PC-3 (cell line): Measurements from ENCODE around the gene CST6. TPM values are rescaled to one million over a fixed set of nuclear protein-coding genes. Genes with fewer than 3 reads are reported as not detected.

Experiments used
- ATAC-seq: fragments of 200-7000 bp; cut with Tn5 transposase; 2 replicates; pipeline ENCODE4 v1.9.1; 2020; ENCODE audit warnings: mild to moderate bottlenecking, moderate library complexity
- BruUV-seq: library from RNA; stranded (reverse); fragments of 400-500 nt; replicated peaks from 2 replicates; lab custom pipeline; 2021; lab: Mats Ljungman, UMichigan
- CTCF ChIA-PET: fragments of 300-600 bp; sonication (Branson Sonifier 250); formaldehyde crosslinking; loops from one replicate; lab custom pipeline; 2022; ENCODE audit warnings: antibody characterized with exemption; lab: Charles Lee
- POLR2A ChIA-PET: fragments of 300-600 bp; sonication (Branson Sonifier 250); formaldehyde crosslinking; loops from one replicate; lab custom pipeline; 2022; ENCODE audit warnings: antibody characterized with exemption; ENCODE audit not compliant: unreplicated experiment; lab: Charles Lee
- DNase-seq: peaks from one replicate; pipeline ENCODE4 v3.0.0-alpha.2; 2015
- H2AFZ ChIP-seq: fragments of 300-600 bp; sonication (generic); 2 replicates; pipeline ENCODE4 v1.6.0; 2016; ENCODE audit warnings: antibody characterized with exemption, low read length
- H3F3A ChIP-seq: fragments of 300-600 bp; sonication (generic); one replicate; pipeline ENCODE4 v1.6.0; 2017; ENCODE audit warnings: antibody characterized with exemption, low read length, control low read depth, mild to moderate bottlenecking; ENCODE audit not compliant: unreplicated experiment
- H3K27ac ChIP-seq: fragments of 300-600 bp; sonication (generic); 2 replicates; pipeline ENCODE4 v1.5.1; 2016; ENCODE audit warnings: mild to moderate bottlenecking, low read length
- H3K27me3 ChIP-seq: fragments of 300-600 bp; sonication (generic); 2 replicates; pipeline ENCODE4 v1.6.1; 2016; ENCODE audit warnings: low read length, mixed read lengths
- H3K36me3 ChIP-seq: fragments of 300-600 bp; sonication (generic); 2 replicates; pipeline ENCODE4 v1.6.1; 2016; ENCODE audit warnings: low read depth, mixed run types, low read length, mixed read lengths
- H3K4me1 ChIP-seq: fragments of 300-600 bp; sonication (generic); 2 replicates; pipeline ENCODE4 v1.5.1; 2016; ENCODE audit warnings: low read length; ENCODE audit not compliant: insufficient read depth
- H3K4me2 ChIP-seq: fragments of 300-600 bp; sonication (generic); 2 replicates; pipeline ENCODE4 v1.6.0; 2016; ENCODE audit warnings: low read length
- H3K4me3 ChIP-seq: fragments of 300-600 bp; sonication (generic); 2 replicates; pipeline ENCODE4 v1.5.1; 2016; ENCODE audit warnings: mild to moderate bottlenecking, low read length, mixed read lengths
- H3K79me2 ChIP-seq: fragments of 300-600 bp; sonication (generic); 2 replicates; pipeline ENCODE4 v1.6.1; 2017; ENCODE audit warnings: low read length, mixed read lengths
- H3K9ac ChIP-seq: fragments of 300-600 bp; sonication (generic); 2 replicates; pipeline ENCODE4 v1.6.0; 2016; ENCODE audit warnings: mild to moderate bottlenecking, low read length
- H3K9me2 ChIP-seq: fragments of 300-600 bp; sonication (generic); replicated peaks from 2 replicates; pipeline ENCODE4 v1.6.1; 2016; ENCODE audit warnings: mixed run types, low read length, mixed read lengths
- H3K9me3 ChIP-seq: fragments of 300-600 bp; sonication (generic); 2 replicates; pipeline ENCODE4 v1.6.1; 2016; ENCODE audit warnings: low read length, mixed read lengths
- H4K20me1 ChIP-seq: fragments of 300-600 bp; sonication (generic); 2 replicates; pipeline ENCODE4 v1.6.1; 2016; ENCODE audit warnings: low read length, mixed read lengths
- CTCF ChIP-seq: fragments of 300-600 bp; sonication (generic); conservative IDR thresholded peaks from 2 replicates; pipeline ENCODE4 v1.5.1; 2017; ENCODE audit warnings: antibody characterized with exemption, low read depth, mild to moderate bottlenecking, low read length
- EZH2 ChIP-seq: fragments of 300-600 bp; sonication (generic); IDR thresholded peaks from one replicate; pipeline ENCODE4 v1.6.1; 2017; ENCODE audit warnings: antibody characterized with exemption, mild to moderate bottlenecking, low read length; ENCODE audit not compliant: unreplicated experiment
- EZH2phosphoT487 ChIP-seq: fragments of 300-600 bp; sonication (generic); IDR thresholded peaks from 2 replicates; pipeline ENCODE4 v1.6.1; 2018; ENCODE audit warnings: mild to moderate bottlenecking, antibody characterized with exemption, low read length, borderline replicate concordance
- intact Hi-C: fragments of 100-400 bp; cut with micrococcal nuclease; formaldehyde crosslinking; loops from 2 replicates; pipeline ENCODE4 v1.9.0; 2023
- total RNA-seq: library from RNA; depleted of rRNA; stranded (reverse); fragments of >200 nt; gene quantifications from 2 replicates; pipeline ENCODE4 v1.2.3, GENCODE V29; 2014

CST6 gene
- total RNA-seq, 1 experiment from 2014 or later = 84.2 TPM

DNA sequence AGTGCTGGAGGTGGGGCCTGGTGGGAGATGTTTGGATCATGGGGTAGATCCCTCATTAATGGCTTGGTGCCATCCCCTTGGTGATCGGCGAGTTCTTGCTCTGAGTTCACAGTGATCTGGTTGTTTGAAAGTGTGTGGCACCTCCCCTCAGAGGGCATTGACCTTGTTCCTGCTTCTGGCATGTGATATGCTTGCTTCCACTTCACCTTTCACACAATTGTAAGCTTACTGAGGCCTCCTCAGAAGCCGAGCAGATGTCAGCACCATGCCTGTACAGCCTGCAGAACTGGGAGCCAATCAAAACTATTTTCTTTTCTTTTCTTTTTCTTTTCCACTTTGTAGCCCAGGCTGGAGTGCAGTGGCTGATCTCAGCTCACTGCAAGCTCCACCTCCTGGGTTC is 25.5 kb downstream of the CST6 start:
- Histone ChIP-seq H4K20me1 (no peaks in the 10 kb centered on the region), H3K27me3 (no peaks in the 10 kb centered on the region), H3K9ac (no peak overlapping the region), H3K79me2 (no peaks in the 10 kb centered on the region), H3K36me3 (no peaks in the 10 kb centered on the region), H3F3A (no peaks in the 10 kb centered on the region), H3K4me1 (no peaks in the 10 kb centered on the region), H3K4me2 (no peak overlapping the region), H2AFZ (no peak overlapping the region), H3K27ac (no peak overlapping the region), H3K9me3 (no peaks in the 10 kb centered on the region), H3K9me2 (no peaks in the 10 kb centered on the region), H3K4me3 (no peak overlapping the region)
- ChIA-PET POLR2A (no interaction called here), CTCF (no interaction called here)
- no peak for ATAC-seq
- no peak for DNase-seq
- TF ChIP-seq CTCF = no peak
- TF ChIP-seq EZH2 = no peak
- TF ChIP-seq EZH2phosphoT487 = no peak
- no TSS peak for BruUV-seq
- intact Hi-C loops = no loop called here

GRCh38 chr11:66039765-66040164 is 28.0 kb downstream of the CST6 start:
- H2AFZ ChIP-seq = no peak overlapping the region
- no peaks in the 10 kb centered on the region for H4K20me1 ChIP-seq
- DNase-seq (no peak), ATAC-seq (no peak)
- ChIA-PET CTCF (no interaction called here), POLR2A (no interaction called here)
- H3K9ac ChIP-seq = no peak overlapping the region
- no peaks in the 10 kb centered on the region for H3K27me3 ChIP-seq
- no peaks in the 10 kb centered on the region for H3K9me2 ChIP-seq
- no peaks in the 10 kb centered on the region for H3K4me1 ChIP-seq
- TF ChIP-seq EZH2phosphoT487 (no peak), CTCF (no peak), EZH2 (no peak)
- no TSS peak for BruUV-seq
- H3K4me2 ChIP-seq = no peak overlapping the region
- no peaks in the 10 kb centered on the region for H3K36me3 ChIP-seq
- no peaks in the 10 kb centered on the region for H3K79me2 ChIP-seq
- H3K4me3 ChIP-seq = no peak overlapping the region
- no peak overlapping the region for H3K27ac ChIP-seq
- H3K9me3 ChIP-seq = no peaks in the 10 kb centered on the region
- H3F3A ChIP-seq = no peaks in the 10 kb centered on the region
- intact Hi-C loops = no loop called here

DNA sequence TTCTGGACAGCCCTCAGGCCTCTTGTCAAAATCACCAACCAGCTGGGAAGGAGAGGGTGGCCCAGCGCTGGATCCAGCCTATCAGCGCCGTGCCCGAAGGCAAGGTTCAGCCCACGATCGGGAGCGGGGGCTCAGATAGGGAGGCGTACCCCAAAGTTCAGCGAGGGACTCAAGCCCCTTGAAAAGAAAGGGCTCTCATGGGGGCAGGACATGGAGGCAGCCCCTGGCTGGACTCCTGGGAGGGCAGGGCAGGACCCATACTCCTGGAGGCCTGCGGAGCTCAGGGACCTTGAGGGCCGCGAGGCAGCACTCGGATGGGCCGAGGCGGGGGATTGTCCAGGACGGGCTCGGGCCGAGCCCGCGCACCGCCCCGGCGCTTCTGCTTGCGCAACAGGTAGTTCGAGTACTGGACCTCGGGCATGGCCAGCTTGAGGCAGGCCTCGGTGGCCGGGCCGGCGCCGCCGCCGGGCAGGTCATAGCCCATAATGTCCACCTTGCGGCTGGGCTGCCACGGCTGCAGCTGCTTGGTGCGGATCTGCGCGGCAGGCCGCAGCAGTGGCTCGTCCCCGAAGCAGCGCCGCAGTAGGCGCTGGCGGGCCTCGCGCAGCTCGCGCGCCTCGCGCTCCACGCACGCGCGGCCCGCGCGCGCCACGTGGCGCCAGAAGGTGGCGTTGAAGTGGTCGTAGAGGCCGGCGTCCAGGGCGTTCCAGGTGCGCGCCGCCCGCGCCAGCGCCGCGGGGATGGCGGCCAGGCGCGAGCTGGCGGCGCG is 30.6 kb downstream of the CST6 start:
- H3K36me3 ChIP-seq = no peaks in the 10 kb centered on the region
- no peak overlapping the region for H3K27ac ChIP-seq
- H3K4me1 ChIP-seq = no peaks in the 10 kb centered on the region
- BruUV-seq = no TSS peak
- no peaks in the 10 kb centered on the region for H3F3A ChIP-seq
- no peaks in the 10 kb centered on the region for H4K20me1 ChIP-seq
- no peak overlapping the region for H3K4me2 ChIP-seq
- ChIA-PET CTCF (no interaction called here), POLR2A (no interaction called here)
- no peaks in the 10 kb centered on the region for H3K9me3 ChIP-seq
- TF ChIP-seq EZH2phosphoT487 = no peak
- TF ChIP-seq CTCF = no peak
- no peak for TF ChIP-seq EZH2
- H3K79me2 ChIP-seq = no peaks in the 10 kb centered on the region
- H2AFZ ChIP-seq = no peak overlapping the region
- no peaks in the 10 kb centered on the region for H3K9me2 ChIP-seq
- intact Hi-C loops = no loop called here
- H3K9ac ChIP-seq = no peak overlapping the region
- no peaks in the 10 kb centered on the region for H3K27me3 ChIP-seq
- DNase-seq (no peak), ATAC-seq (no peak)
- no peak overlapping the region for H3K4me3 ChIP-seq
